A673 (cell line): ENCODE measurements around the gene RIC8A. TPM values are rescaled to one million over a fixed set of nuclear protein-coding genes. Genes with fewer than 3 reads are reported as not detected.

Source experiments
- BruUV-seq: library from RNA; stranded (reverse); fragments of 400-500 nt; replicated peaks from 2 replicates; lab custom pipeline; 2021; lab: Mats Ljungman, UMichigan
- CTCF ChIA-PET: fragments of 300-600 bp; sonication (Branson Sonifier 250); formaldehyde crosslinking; loops from one replicate; lab custom pipeline; 2022; ENCODE audit warnings: antibody characterized with exemption; lab: Charles Lee
- POLR2A ChIA-PET: fragments of 300-600 bp; sonication (Branson Sonifier 250); formaldehyde crosslinking; loops from one replicate; lab custom pipeline; 2022; ENCODE audit warnings: antibody characterized with exemption; ENCODE audit not compliant: low non-redundant PET; lab: Charles Lee
- DNase-seq: peaks from one replicate; pipeline ENCODE4 v3.0.0-alpha.2; 2015; ENCODE audit warnings: low spot score
- H3K27ac ChIP-seq: fragments of 200-600 bp; sonication (generic); 2 replicates; pipeline ENCODE4 v1.5.1; 2016; ENCODE audit warnings: mixed run types, low read depth, mild to moderate bottlenecking, mixed read lengths, antibody characterized with exemption, low read length; ENCODE audit not compliant: poor library complexity, severe bottlenecking
- H3K27me3 ChIP-seq: fragments of 200-600 bp; sonication (generic); replicated peaks from 2 replicates; pipeline ENCODE4 v1.6.1; 2017; ENCODE audit warnings: mixed run types, low read depth, mild to moderate bottlenecking, mixed read lengths, antibody characterized with exemption, low read length; ENCODE audit not compliant: insufficient read depth, poor library complexity
- H3K36me3 ChIP-seq: fragments of 200-600 bp; sonication (generic); 2 replicates; pipeline ENCODE4 v1.6.1; 2016; ENCODE audit warnings: mixed run types, mild to moderate bottlenecking, mixed read lengths, antibody characterized with exemption, low read length; ENCODE audit not compliant: insufficient read depth, poor library complexity, severe bottlenecking
- H3K4me1 ChIP-seq: fragments of 200-600 bp; sonication (generic); 2 replicates; pipeline ENCODE4 v1.6.1; 2017; ENCODE audit warnings: mixed run types, mild to moderate bottlenecking, mixed read lengths, antibody characterized with exemption, low read length; ENCODE audit not compliant: insufficient read depth, poor library complexity, severe bottlenecking
- H3K4me3 ChIP-seq: fragments of 200-600 bp; sonication (generic); 2 replicates; pipeline ENCODE4 v1.5.1; 2016; ENCODE audit warnings: low read depth, mixed run types, mild to moderate bottlenecking, mixed read lengths, low read length; ENCODE audit not compliant: poor library complexity, severe bottlenecking
- H3K9me3 ChIP-seq: fragments of 200-600 bp; sonication (generic); 2 replicates; pipeline ENCODE4 v1.6.1; 2016; ENCODE audit warnings: mixed run types, low read depth, mild to moderate bottlenecking, mixed read lengths, antibody characterized with exemption, low read length; ENCODE audit not compliant: poor library complexity, severe bottlenecking
- EZH2 ChIP-seq: fragments of 200-600 bp; sonication (generic); IDR thresholded peaks from 2 replicates; pipeline ENCODE4 v1.6.1; 2017; ENCODE audit warnings: borderline replicate concordance, low read depth, mild to moderate bottlenecking, mixed read lengths, antibody characterized with exemption, low read length; ENCODE audit not compliant: poor library complexity, severe bottlenecking
- intact Hi-C: fragments of 100-400 bp; cut with micrococcal nuclease; formaldehyde crosslinking; loops from one replicate; pipeline ENCODE4 v1.10.0; 2022; ENCODE audit not compliant: unreplicated experiment
- total RNA-seq: library from RNA; stranded (reverse); gene quantifications from 2 replicates; pipeline ENCODE4 v1.2.3, GENCODE V29; 2021
- TF ChIP-seq, protein P1 (sequence below): fragments of 300-800, 200-600 bp; sonication (generic); conservative IDR thresholded peaks from 2 replicates; pipeline ENCODE4 v1.5.1; 2017; ENCODE audit warnings: low read depth, mild to moderate bottlenecking, antibody characterized with exemption, low read length, moderate library complexity, mixed read lengths

Gene RIC8A
- total RNA-seq, 1 experiment from 2014 or later, result 88.2 TPM

DNA sequence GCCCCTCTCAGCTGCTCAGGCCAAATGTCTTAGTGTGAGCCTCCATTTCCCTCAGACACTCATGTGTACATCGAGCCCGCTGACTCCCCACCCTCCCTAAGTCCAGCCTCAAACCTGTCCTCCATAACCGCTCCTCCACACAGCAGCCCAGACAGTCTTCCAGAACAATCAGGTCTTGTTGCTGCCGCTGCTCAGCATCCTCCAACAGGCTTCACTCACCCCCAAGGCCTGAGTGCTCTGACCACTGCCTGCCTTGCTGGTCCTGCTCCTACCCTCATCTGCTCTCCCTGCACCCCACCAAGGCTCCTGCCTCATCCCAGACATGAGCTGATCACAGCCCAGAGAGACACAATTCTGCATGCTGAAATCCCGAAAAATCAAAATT is 46.4 kb downstream of the RIC8A start:
- POLR2A ChIA-PET, result no interaction called here
- intact Hi-C loops, result loop anchor here (10.0 kb wide), 1 partner anchor 101 kb away; no protein-coding TSS in a partner anchor
- CTCF ChIA-PET, result no interaction called here

DNA sequence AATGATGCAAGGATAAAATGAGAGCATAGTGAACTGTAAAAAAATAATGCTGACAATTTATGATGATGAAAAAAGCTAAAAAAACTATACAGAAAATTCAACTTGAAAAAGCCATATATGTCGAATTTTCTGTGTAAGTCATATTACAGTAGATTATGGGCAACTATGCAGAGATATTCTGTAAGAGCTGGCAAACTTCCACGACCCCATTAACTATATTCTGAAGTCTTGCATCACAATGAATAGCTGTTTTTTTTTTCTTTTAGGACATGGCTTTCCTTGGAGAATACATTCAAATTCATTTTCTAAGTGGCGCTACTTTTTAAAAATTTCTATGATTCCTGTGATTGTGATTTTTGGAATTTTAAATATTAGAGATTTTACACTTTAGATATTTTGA is 47.7 kb downstream of the RIC8A start:
- no TSS peak for BruUV-seq
- ChIA-PET CTCF (no interaction called here), POLR2A (no interaction called here)

More for the DNA sequence above, 46.4 kb downstream of the RIC8A start:
- TF ChIP-seq, protein P1, sequence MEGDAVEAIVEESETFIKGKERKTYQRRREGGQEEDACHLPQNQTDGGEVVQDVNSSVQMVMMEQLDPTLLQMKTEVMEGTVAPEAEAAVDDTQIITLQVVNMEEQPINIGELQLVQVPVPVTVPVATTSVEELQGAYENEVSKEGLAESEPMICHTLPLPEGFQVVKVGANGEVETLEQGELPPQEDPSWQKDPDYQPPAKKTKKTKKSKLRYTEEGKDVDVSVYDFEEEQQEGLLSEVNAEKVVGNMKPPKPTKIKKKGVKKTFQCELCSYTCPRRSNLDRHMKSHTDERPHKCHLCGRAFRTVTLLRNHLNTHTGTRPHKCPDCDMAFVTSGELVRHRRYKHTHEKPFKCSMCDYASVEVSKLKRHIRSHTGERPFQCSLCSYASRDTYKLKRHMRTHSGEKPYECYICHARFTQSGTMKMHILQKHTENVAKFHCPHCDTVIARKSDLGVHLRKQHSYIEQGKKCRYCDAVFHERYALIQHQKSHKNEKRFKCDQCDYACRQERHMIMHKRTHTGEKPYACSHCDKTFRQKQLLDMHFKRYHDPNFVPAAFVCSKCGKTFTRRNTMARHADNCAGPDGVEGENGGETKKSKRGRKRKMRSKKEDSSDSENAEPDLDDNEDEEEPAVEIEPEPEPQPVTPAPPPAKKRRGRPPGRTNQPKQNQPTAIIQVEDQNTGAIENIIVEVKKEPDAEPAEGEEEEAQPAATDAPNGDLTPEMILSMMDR, result no peak
- no peak for TF ChIP-seq EZH2
- H3K9me3 ChIP-seq, result no peaks in the 10 kb centered on the region
- no peak overlapping the region for H3K4me3 ChIP-seq
- no peak overlapping the region for H3K27ac ChIP-seq
- H3K36me3 ChIP-seq, result peaks cover 32% of the 10 kb centered on the region
- H3K27me3 ChIP-seq, result no peaks in the 10 kb centered on the region
- DNase-seq, result no peak
- no TSS peak for BruUV-seq
- no peaks in the 10 kb centered on the region for H3K4me1 ChIP-seq

DNA sequence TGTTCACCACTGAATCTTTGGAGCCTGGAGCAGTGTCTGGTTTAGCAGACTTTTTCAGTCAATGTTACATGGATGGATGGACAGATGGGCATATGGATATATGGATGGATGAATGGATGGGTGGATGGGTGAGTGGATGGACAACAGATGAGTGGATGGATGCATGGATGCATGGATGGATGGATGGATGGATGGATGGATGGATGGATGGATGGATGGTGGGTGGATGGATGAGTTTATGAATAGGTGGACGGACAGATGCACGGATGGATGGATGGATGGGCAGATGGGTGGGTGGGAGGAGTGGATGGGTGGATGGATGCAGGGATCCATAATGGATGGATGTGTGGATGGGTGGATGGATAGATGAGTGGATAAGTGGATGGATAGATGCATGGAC is 48.3 kb downstream of the RIC8A start:
- H3K36me3 ChIP-seq, result peaks cover 21% of the 10 kb centered on the region
- ChIA-PET POLR2A (no interaction called here), CTCF (no interaction called here)
- intact Hi-C loops, result loop anchor here (10.0 kb wide), 1 partner anchor 99 kb away; no protein-coding TSS in a partner anchor
- no peaks in the 10 kb centered on the region for H3K27me3 ChIP-seq
- H3K4me1 ChIP-seq, result no peaks in the 10 kb centered on the region
- no peak for DNase-seq
- no peak overlapping the region for H3K27ac ChIP-seq
- H3K4me3 ChIP-seq, result no peak overlapping the region
- TF ChIP-seq EZH2, result no peak
- TF ChIP-seq, protein P1, result no peak
- no peaks in the 10 kb centered on the region for H3K9me3 ChIP-seq
- no TSS peak for BruUV-seq

More for the DNA sequence above, 47.7 kb downstream of the RIC8A start:
- Histone ChIP-seq H3K9me3 (no peaks in the 10 kb centered on the region), H3K27ac (no peak overlapping the region), H3K36me3 (peaks cover 26% of the 10 kb centered on the region), H3K27me3 (no peaks in the 10 kb centered on the region), H3K4me3 (no peak overlapping the region), H3K4me1 (no peaks in the 10 kb centered on the region)
- no peak for DNase-seq
- intact Hi-C loops, result loop anchor here (10.0 kb wide), 1 partner anchor 100 kb away; no protein-coding TSS in a partner anchor
- TF ChIP-seq, protein P1, result no peak
- TF ChIP-seq EZH2, result no peak
